ENCODE results near the gene SMIM43. TPM values are rescaled to one million over a fixed set of nuclear protein-coding genes. Genes with fewer than 3 reads are reported as not detected.
"Not testable (repeated sequence)": the region's sequence is repeated elsewhere in the genome, so short reads cannot be mapped to it uniquely, and the experiment has no call there.

Gene SMIM43
- total RNA-seq, 1 experiment from 2014 or later = not detected

- Histone ChIP-seq H3K9me2 (replicated peaks; ENCODE audit: low read length) (no peaks in the 10 kb centered on the region), H3F3A (ENCODE audit: low read length, unreplicated experiment) (no peaks in the 10 kb centered on the region), H2AFZ (ENCODE audit: low read length) (no peak overlapping the region), H3K36me3 (ENCODE audit: low read depth, low read length) (no peaks in the 10 kb centered on the region), H3K4me2 (ENCODE audit: low read length) (no peak overlapping the region), H3K4me3 (ENCODE audit: low read length) (no peak overlapping the region), H3K27ac (ENCODE audit: low read length) (no peak overlapping the region), H3K79me2 (ENCODE audit: low read length) (no peaks in the 10 kb centered on the region), H3K9me3 (ENCODE audit: low read length) (no peaks in the 10 kb centered on the region), H3K27me3 (ENCODE audit: low read length) (no peaks in the 10 kb centered on the region), H4K20me1 (ENCODE audit: low read length) (no peaks in the 10 kb centered on the region), H3K4me1 (ENCODE audit: insufficient read depth, low read length) (peaks cover 4% of the 10 kb centered on the region), H3K9ac (ENCODE audit: low read length) (no peak overlapping the region)
- ChIA-PET POLR2A (ENCODE audit: unreplicated experiment) (no interaction called here), CTCF (no interaction called here)
- TF ChIP-seq EZH2phosphoT487 (IDR thresholded peaks at IDR 0.05; ENCODE audit: borderline replicate concordance, low read length) (no peak), EZH2 (IDR thresholded peaks at IDR 0.05; ENCODE audit: low read length, unreplicated experiment) (no peak)
- TF ChIP-seq, protein P1, sequence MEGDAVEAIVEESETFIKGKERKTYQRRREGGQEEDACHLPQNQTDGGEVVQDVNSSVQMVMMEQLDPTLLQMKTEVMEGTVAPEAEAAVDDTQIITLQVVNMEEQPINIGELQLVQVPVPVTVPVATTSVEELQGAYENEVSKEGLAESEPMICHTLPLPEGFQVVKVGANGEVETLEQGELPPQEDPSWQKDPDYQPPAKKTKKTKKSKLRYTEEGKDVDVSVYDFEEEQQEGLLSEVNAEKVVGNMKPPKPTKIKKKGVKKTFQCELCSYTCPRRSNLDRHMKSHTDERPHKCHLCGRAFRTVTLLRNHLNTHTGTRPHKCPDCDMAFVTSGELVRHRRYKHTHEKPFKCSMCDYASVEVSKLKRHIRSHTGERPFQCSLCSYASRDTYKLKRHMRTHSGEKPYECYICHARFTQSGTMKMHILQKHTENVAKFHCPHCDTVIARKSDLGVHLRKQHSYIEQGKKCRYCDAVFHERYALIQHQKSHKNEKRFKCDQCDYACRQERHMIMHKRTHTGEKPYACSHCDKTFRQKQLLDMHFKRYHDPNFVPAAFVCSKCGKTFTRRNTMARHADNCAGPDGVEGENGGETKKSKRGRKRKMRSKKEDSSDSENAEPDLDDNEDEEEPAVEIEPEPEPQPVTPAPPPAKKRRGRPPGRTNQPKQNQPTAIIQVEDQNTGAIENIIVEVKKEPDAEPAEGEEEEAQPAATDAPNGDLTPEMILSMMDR (conservative IDR thresholded peaks at IDR 0.05; ENCODE audit: low read depth, low read length) = no peak
- ATAC-seq (no peak), DNase-seq (no peak)
- intact Hi-C loops (cut with micrococcal nuclease) = no loop called here
- BruUV-seq (replicated peaks) = no TSS peak
Measured at GRCh38 chr4:121733942-121734341, 31.0 kb downstream of the SMIM43 start.

DNA sequence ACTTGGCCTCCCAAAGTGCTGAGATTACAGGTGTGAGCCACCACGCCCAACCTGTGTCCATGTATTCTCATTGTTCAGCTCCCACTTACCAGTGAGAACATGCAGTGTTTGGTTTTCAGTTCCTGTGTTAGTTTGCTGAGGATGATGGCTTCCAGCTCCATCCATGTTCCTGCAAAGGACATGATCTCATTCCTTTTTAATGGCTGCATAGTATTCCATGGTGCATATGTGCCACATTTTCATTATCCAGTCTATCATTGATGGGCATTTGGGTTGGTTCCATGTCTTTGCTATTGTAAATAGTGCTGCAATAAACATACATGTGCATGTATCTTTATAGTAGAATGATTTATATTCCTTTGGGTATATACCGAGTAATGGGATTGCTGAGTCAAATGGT, 35.2 kb downstream of the SMIM43 start:
- H3K36me3 ChIP-seq (ENCODE audit: low read depth, low read length); ATAC-seq; BruUV-seq (replicated peaks); DNase-seq; H3K27me3 ChIP-seq (ENCODE audit: low read length); H2AFZ ChIP-seq (ENCODE audit: low read length); H4K20me1 ChIP-seq (ENCODE audit: low read length); H3K9me2 ChIP-seq (replicated peaks; ENCODE audit: low read length); H3K4me2 ChIP-seq (ENCODE audit: low read length); H3K9me3 ChIP-seq (ENCODE audit: low read length); H3K9ac ChIP-seq (ENCODE audit: low read length); CTCF ChIA-PET; H3K4me3 ChIP-seq (ENCODE audit: low read length); POLR2A ChIA-PET (ENCODE audit: unreplicated experiment); H3F3A ChIP-seq (ENCODE audit: low read length, unreplicated experiment); H3K79me2 ChIP-seq (ENCODE audit: low read length); H3K27ac ChIP-seq (ENCODE audit: low read length): not testable (repeated sequence)
- H3K4me1 ChIP-seq (ENCODE audit: insufficient read depth, low read length) = peaks cover 27% of the 10 kb centered on the region
- intact Hi-C loops (cut with micrococcal nuclease) = loop anchor here (2.0 kb wide), 2 partner anchors 61 to 71 kb away; partner anchors contain the start of gene EXOSC9

GRCh38 chr4:121728798-121729226, 36.2 kb downstream of the SMIM43 start:
- CTCF ChIA-PET = no interaction called here
- Histone ChIP-seq H3K9me3 (ENCODE audit: low read length) (no peaks in the 10 kb centered on the region), H3K4me1 (ENCODE audit: insufficient read depth, low read length) (peaks cover 27% of the 10 kb centered on the region), H3K79me2 (ENCODE audit: low read length) (no peaks in the 10 kb centered on the region), H3K27ac (ENCODE audit: low read length) (peak overlapping the region; percentile 97), H3K4me3 (ENCODE audit: low read length) (peak overlapping the region; percentile 26; the same call in 1 of the 2 replicates), H4K20me1 (ENCODE audit: low read length) (no peaks in the 10 kb centered on the region), H3K9me2 (replicated peaks; ENCODE audit: low read length) (no peaks in the 10 kb centered on the region), H2AFZ (ENCODE audit: low read length) (no peak overlapping the region), H3K9ac (ENCODE audit: low read length) (peak overlapping the region; percentile 53), H3F3A (ENCODE audit: low read length, unreplicated experiment) (peaks cover 7% of the 10 kb centered on the region), H3K27me3 (ENCODE audit: low read length) (no peaks in the 10 kb centered on the region), H3K36me3 (ENCODE audit: low read depth, low read length) (no peaks in the 10 kb centered on the region), H3K4me2 (ENCODE audit: low read length) (peak overlapping the region; percentile 75)
- BruUV-seq (replicated peaks) = no TSS peak
- POLR2A ChIA-PET (ENCODE audit: unreplicated experiment) = no interaction called here
- DNase-seq = peak; percentile 86
- TF ChIP-seq EZH2phosphoT487 (IDR thresholded peaks at IDR 0.05; ENCODE audit: borderline replicate concordance, low read length) (no peak), EZH2 (IDR thresholded peaks at IDR 0.05; ENCODE audit: low read length, unreplicated experiment) (no peak)
- TF ChIP-seq, protein P1 (conservative IDR thresholded peaks at IDR 0.05; ENCODE audit: low read depth, low read length) = no peak
- intact Hi-C loops (cut with micrococcal nuclease) = loop anchor here (2.0 kb wide), 2 partner anchors 60 to 72 kb away; partner anchors contain the start of gene EXOSC9
- peak; percentile 84 for ATAC-seq

All from PC-3 (cell line).